ENCODE data around the gene SLC27A6.
A peak's percentile ranks its signal among the peaks of the same experiment; 100 is the strongest.

SLC27A6 gene

GRCh38 chr5:129019401-129019908 is 54.2 kb downstream of the SLC27A6 start:
- H2AFZ ChIP-seq (ENCODE audit: low read depth, low read length), result no peak overlapping the region
- no peaks in the 10 kb centered on the region for H3K9me3 ChIP-seq (ENCODE audit: insufficient read depth, low read length)
- no peaks in the 10 kb centered on the region for H3K79me2 ChIP-seq (ENCODE audit: low read length)
- H3K27ac ChIP-seq (ENCODE audit: low read length), result no peak overlapping the region
- no peaks in the 10 kb centered on the region for H3K36me3 ChIP-seq (replicated peaks; ENCODE audit: low read depth, low read length)
- H3K4me1 ChIP-seq (ENCODE audit: low read length), result no peaks in the 10 kb centered on the region
- H3K9ac ChIP-seq (ENCODE audit: low read length), result no peak overlapping the region
- H3K4me3 ChIP-seq (ENCODE audit: low read length), result no peak overlapping the region
- H4K20me1 ChIP-seq (ENCODE audit: insufficient read depth, low read length), result no peaks in the 10 kb centered on the region
- H3K4me2 ChIP-seq (ENCODE audit: low read length), result no peak overlapping the region
- TF ChIP-seq CTCF (IDR thresholded peaks at IDR 0.05; ENCODE audit: low read depth, low read length) (no peak), EZH2phosphoT487 (IDR thresholded peaks at IDR 0.05; ENCODE audit: low read depth) (no peak)
- no peaks in the 10 kb centered on the region for H3K27me3 ChIP-seq (ENCODE audit: low read depth, low read length)

GRCh38 chr5:129020683-129021082 is 55.4 kb downstream of the SLC27A6 start:
- TF ChIP-seq EZH2phosphoT487 (IDR thresholded peaks at IDR 0.05; ENCODE audit: low read depth), result no peak
- TF ChIP-seq CTCF (IDR thresholded peaks at IDR 0.05; ENCODE audit: low read depth, low read length), result no peak
- Histone ChIP-seq H3K79me2 (ENCODE audit: low read length) (no peaks in the 10 kb centered on the region), H3K9ac (ENCODE audit: low read length) (no peak overlapping the region), H3K27me3 (ENCODE audit: low read depth, low read length) (no peaks in the 10 kb centered on the region), H3K9me3 (ENCODE audit: insufficient read depth, low read length) (no peaks in the 10 kb centered on the region), H3K36me3 (replicated peaks; ENCODE audit: low read depth, low read length) (no peaks in the 10 kb centered on the region), H4K20me1 (ENCODE audit: insufficient read depth, low read length) (no peaks in the 10 kb centered on the region), H2AFZ (ENCODE audit: low read depth, low read length) (no peak overlapping the region), H3K27ac (ENCODE audit: low read length) (no peak overlapping the region), H3K4me2 (ENCODE audit: low read length) (no peak overlapping the region), H3K4me3 (ENCODE audit: low read length) (no peak overlapping the region), H3K4me1 (ENCODE audit: low read length) (no peaks in the 10 kb centered on the region)

GRCh38 chr5:129021744-129022143 is 56.5 kb downstream of the SLC27A6 start:
- no peaks in the 10 kb centered on the region for H4K20me1 ChIP-seq (ENCODE audit: insufficient read depth, low read length)
- no peak overlapping the region for H2AFZ ChIP-seq (ENCODE audit: low read depth, low read length)
- H3K4me3 ChIP-seq (ENCODE audit: low read length), result no peak overlapping the region
- no peak overlapping the region for H3K27ac ChIP-seq (ENCODE audit: low read length)
- TF ChIP-seq EZH2phosphoT487 (IDR thresholded peaks at IDR 0.05; ENCODE audit: low read depth) (no peak), CTCF (IDR thresholded peaks at IDR 0.05; ENCODE audit: low read depth, low read length) (no peak)
- no peaks in the 10 kb centered on the region for H3K36me3 ChIP-seq (replicated peaks; ENCODE audit: low read depth, low read length)
- H3K4me2 ChIP-seq (ENCODE audit: low read length), result no peak overlapping the region
- H3K27me3 ChIP-seq (ENCODE audit: low read depth, low read length), result no peaks in the 10 kb centered on the region
- H3K4me1 ChIP-seq (ENCODE audit: low read length), result no peaks in the 10 kb centered on the region
- H3K9me3 ChIP-seq (ENCODE audit: insufficient read depth, low read length), result no peaks in the 10 kb centered on the region
- H3K79me2 ChIP-seq (ENCODE audit: low read length), result no peaks in the 10 kb centered on the region
- H3K9ac ChIP-seq (ENCODE audit: low read length), result no peak overlapping the region

GRCh38 chr5:129022599-129022998 is 57.3 kb downstream of the SLC27A6 start:
- Histone ChIP-seq H3K79me2 (ENCODE audit: low read length) (no peaks in the 10 kb centered on the region), H2AFZ (ENCODE audit: low read depth, low read length) (peak overlapping the region; percentile 46; the same call in 1 of the 2 replicates), H3K4me3 (ENCODE audit: low read length) (no peak overlapping the region), H3K27ac (ENCODE audit: low read length) (no peak overlapping the region), H4K20me1 (ENCODE audit: insufficient read depth, low read length) (no peaks in the 10 kb centered on the region), H3K27me3 (ENCODE audit: low read depth, low read length) (no peaks in the 10 kb centered on the region), H3K9ac (ENCODE audit: low read length) (no peak overlapping the region), H3K9me3 (ENCODE audit: insufficient read depth, low read length) (no peaks in the 10 kb centered on the region), H3K4me2 (ENCODE audit: low read length) (no peak overlapping the region), H3K36me3 (replicated peaks; ENCODE audit: low read depth, low read length) (no peaks in the 10 kb centered on the region), H3K4me1 (ENCODE audit: low read length) (no peaks in the 10 kb centered on the region)
- TF ChIP-seq CTCF (IDR thresholded peaks at IDR 0.05; ENCODE audit: low read depth, low read length) (no peak), EZH2phosphoT487 (IDR thresholded peaks at IDR 0.05; ENCODE audit: low read depth) (no peak)

Data from OCI-LY3 (cell line).